ENCODE data around the gene PPP2R3A.
"Not testable (repeated sequence)": the region's sequence is repeated elsewhere in the genome, so short reads cannot be mapped to it uniquely, and the experiment has no call there.

Gene PPP2R3A

GRCh38 chr3:136105044-136105443 is 139.5 kb downstream of the PPP2R3A start:
- no peak for DNase-seq

GRCh38 chr3:136106101-136106500 is 140.6 kb downstream of the PPP2R3A start:
- no peak for DNase-seq

DNA sequence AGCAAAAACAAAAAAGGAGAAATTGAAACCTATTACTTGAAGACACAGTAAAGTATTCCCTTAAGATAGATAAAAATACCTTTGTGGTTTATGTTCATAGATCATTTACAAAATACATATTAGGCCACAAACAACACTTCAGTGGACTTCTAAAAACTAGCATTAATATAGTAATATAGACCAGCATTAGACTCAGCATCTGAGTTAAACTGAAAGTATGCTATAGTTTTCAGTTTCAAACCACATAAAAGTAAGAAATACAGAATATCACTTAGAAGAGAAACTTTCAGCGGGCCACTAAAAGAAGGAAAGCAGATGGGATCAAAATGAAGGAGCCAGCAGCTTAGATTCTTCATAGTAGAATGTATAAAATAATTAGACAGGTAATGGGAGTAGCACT is 144.0 kb downstream of the PPP2R3A start:
- no peak for DNase-seq

GRCh38 chr3:136110481-136110880 is 145.0 kb downstream of the PPP2R3A start:
- no peak for DNase-seq

DNA sequence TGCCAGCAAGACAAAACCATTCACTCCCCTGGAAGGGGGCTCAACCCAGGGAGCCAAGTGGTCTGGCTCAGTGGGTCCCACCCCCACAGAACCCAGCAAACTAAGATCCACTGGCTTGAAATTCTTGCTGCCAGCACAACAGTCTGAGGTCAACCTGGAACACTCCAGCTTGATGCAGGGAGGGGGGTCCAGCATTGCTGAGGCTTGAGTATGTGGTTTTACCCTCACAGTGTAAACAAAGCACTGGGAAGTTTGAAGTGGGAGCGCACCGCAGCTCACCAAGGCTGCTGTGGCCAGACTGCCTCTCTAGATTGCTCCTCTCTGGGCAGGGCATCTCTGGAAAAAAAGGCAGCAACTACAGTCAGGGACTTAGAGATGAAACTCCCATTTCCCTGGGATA is 148.9 kb downstream of the PPP2R3A start:
- no peak for DNase-seq

DNA sequence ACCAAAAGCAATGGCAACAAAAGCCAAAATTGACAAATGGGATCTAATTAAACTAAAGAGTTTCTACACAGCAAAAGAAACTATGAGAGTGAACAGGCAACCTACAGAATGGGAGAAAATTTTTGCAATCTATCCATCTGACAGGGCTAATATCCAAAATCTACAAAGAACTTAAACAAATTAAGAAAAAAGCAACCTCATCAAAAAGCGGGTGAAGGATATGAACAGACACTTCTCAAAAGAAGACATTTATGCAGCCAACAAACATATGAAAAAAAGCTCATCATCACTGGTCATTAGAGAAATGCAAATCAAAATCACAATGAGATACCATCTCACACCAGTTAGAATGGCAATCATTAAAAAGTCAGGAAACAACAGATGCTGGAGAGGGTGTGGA is 153.8 kb downstream of the PPP2R3A start:
- not testable (repeated sequence) for DNase-seq

DNA sequence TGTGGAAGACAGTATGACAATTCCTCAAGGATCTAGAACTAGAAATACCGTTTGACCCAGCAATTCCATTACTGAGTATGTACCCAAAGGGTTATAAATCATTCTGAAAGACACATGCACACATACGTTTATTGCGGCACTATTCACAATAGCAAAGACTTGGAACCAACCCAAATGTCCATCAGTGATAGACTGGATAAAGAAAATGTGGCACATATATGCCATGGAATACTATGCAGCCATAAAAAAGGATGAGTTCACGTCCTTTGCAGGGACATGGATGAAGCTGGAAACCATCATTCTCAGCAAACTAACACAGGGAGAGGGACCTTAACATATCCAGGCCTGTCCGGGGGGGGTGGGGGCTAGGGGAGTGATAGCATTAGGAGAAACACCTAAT is 154.3 kb downstream of the PPP2R3A start:
- DNase-seq = not testable (repeated sequence)

DNA sequence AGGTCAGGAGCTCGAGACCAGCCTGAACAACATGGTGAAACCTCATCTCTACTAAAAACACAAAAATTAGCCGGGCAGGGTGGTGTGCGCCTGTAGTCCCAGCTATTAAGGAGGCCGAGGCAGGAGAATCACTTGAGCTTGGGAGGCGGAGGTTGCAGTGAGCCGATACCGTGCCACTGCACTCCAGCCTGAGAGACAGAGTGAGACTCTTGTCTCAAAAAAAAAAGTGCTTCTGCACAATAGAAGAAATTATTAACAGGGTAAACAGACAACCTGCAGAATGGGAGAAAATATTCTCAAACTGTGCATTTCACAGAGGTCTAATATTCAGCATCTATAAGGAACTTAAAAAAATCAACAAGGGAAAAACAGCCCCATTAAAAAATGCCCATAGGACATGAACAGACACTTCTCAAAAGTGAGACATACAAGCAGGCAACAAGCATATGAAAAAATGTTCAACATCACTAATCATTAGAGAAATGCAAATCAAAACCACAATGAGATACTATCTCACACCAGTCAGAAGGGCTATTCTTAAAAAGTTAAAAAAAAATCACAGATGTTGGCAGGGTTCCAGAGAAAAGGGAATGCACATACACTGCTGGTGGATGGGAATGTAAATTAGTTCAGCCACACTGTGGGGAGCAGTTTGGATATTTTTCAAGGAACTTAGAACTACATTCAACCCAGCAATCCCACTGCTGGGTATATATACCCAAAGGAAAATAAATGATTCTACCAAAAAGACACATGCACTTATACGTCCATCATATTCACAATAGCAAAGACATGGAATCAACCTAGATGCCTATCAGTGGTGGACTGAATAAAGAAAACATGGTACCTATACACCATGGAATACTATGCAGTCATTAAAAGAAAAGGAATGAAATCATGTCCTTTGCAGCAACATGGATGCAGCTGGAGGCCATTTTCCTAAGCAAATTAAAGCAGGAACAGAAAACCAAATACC is 155.1 kb downstream of the PPP2R3A start:
- DNase-seq = no peak

DNA sequence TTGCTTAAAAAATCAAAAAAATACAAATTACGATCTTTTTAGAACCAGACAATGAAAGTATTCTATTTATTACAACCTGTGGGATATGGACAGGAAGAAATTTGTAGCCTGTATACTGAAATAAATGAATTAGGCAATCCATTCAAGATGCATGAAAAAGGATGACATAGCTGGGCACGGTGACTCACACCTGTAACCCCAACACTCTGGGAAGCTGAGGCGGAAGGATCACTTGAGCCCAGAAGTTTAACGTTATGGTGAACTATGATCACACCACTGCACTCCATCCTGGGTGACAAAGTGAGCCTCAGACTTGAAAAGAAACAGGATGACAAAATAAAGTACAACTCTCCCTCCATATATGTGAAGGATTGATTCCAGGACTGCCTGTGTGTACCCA is 156.5 kb downstream of the PPP2R3A start:
- no peak for DNase-seq

- not testable (repeated sequence) for DNase-seq
These were observed 166.1 kb downstream of the PPP2R3A start for GRCh38 chr3:136131647-136132046.

DNA sequence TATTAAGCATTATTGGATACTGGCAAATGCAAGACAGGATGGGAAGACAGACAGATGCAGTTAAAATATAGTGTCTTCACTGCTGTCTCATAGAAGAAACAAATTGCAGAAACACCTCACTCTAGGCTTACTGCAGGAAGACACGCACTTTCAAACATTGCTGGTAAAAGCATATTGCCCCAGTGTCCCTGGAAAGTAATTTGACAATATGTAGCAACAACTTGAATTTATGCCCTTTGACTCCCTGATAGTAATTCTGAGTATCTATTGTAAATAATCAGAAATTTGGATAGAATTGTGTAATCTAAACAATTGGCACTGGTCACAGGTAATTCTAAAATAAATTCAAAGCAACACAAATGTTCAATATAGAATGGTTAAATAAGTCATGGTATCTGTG is 168.6 kb downstream of the PPP2R3A start:
- no peak for DNase-seq

DNA sequence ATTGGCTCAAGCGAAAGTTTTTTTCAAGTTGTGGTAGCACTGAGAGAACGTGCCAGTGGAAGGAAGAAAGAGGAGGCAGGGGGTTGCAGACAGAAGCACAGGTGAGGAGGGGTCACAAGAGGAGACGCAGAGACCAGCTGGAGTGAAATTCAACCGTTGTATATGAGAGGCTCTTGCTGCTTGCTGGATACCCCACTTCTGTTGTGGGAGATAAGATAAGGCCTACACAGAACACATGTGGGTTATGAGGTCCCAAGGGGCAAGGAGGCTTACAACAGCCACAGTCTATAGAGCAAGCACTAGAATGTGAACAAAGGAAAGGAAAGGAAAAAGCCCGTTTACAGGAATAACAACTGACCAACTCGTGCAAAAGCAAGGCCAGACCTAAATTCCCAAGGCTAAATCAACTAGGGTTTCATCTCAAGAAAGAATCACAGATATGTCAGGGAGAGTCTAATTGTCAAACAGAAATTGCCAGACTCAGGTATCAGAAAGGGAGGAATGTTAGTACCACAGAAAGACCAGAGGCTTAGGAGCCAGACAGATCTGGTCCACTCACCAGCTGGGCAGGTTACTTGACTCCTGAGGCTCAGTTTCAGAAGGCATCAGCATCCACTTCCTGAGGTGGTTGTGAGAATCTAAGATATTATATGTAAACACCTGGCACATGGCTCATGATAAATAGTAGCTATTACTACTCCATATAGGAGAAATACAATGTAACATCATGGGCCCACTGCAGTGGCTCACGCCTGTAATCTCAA is 169.7 kb downstream of the PPP2R3A start:
- DNase-seq = no peak

DNA sequence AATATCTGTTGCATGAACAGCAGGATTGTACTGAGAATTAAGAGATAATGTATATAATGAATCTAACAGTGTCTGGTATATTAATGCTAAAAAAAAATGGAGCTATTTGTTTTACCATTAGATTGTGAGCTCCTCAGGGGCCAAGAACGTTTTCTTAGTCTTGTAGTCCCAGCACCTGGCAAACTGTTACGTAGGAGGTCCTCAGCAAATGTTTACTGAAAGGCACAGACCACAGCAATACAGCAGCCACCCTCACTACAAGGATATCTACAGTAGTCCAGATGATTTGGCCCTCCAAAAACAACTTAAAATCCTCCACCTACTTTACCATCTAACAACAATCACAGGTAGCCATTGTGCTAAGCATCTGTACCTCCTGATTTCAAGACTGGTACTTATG is 170.9 kb downstream of the PPP2R3A start:
- DNase-seq = no peak

DNA sequence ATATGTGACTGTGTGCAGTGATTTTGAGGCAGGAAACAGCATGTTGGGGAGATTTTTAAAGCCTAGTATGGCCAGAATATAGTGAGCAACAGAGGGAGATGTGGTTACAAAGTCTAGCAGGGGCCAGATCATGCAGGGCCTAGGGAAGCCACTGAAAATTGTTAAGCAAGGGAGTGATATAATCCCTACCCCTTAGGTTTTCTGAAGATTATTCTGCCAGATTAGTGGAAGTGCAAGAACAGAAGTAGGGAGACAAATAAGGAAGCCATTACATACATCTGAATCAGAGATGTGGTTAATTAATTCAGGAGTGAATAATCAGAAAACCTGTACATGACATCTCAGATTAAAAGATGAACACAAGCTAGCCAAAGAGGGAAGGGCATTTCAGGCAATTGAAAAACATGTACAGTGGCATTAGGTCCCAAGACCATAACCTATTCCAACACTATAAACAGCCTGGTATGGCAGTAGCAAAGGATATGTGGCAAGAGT is 175.8 kb downstream of the PPP2R3A start:
- DNase-seq = no peak

GRCh38 chr3:136141891-136142290 is 176.4 kb downstream of the PPP2R3A start:
- DNase-seq = no peak

DNA sequence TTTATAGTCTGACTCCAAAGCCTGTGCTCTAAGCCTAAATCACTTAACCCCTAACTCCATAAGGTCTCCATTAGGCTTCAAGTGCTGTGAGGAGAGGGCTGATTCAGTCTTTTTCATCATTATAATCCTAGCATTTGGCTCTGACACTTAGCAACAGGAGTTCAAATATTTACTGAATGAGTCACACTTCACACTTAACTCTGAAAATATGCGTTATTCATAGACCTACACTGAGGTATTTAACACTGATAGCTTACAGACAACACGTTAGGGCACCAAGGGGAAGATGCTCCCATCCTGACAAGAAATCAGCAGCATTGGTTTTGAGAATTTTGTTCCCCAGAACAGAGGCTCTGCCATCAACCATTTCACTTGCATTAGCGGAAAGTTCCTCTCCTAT is 177.1 kb downstream of the PPP2R3A start:
- DNase-seq = no peak

GRCh38 chr3:136144397-136144796 is 178.9 kb downstream of the PPP2R3A start:
- not testable (repeated sequence) for DNase-seq

GRCh38 chr3:136146981-136147729 is 181.6 kb downstream of the PPP2R3A start:
- DNase-seq = no peak

- no peak for DNase-seq
These were observed 184.1 kb downstream of the PPP2R3A start for GRCh38 chr3:136149667-136150066.

- DNase-seq = no peak
These were observed 185.7 kb downstream of the PPP2R3A start for GRCh38 chr3:136151219-136151618.

GRCh38 chr3:136152176-136152843 is 186.8 kb downstream of the PPP2R3A start:
- DNase-seq = no peak

GRCh38 chr3:136152963-136153362 is 187.4 kb downstream of the PPP2R3A start:
- DNase-seq = no peak
